Stimulated activated CD4-positive, alpha-beta T cell treated with anti-CD3 and anti-CD28 coated beads, Interleukin-2, amount 100 ng/mL, for 24 hours (primary cell): Measurements from ENCODE around the gene FSIP1.
"Not testable (repeated sequence)": the region's sequence is repeated elsewhere in the genome, so short reads cannot be mapped to it uniquely, and the experiment has no call there.

Source experiments
- DNase-seq, 2 donors: peaks; one replicate each; pipeline ENCODE4 v3.0.0-alpha.2; 2020

FSIP1 gene

DNA sequence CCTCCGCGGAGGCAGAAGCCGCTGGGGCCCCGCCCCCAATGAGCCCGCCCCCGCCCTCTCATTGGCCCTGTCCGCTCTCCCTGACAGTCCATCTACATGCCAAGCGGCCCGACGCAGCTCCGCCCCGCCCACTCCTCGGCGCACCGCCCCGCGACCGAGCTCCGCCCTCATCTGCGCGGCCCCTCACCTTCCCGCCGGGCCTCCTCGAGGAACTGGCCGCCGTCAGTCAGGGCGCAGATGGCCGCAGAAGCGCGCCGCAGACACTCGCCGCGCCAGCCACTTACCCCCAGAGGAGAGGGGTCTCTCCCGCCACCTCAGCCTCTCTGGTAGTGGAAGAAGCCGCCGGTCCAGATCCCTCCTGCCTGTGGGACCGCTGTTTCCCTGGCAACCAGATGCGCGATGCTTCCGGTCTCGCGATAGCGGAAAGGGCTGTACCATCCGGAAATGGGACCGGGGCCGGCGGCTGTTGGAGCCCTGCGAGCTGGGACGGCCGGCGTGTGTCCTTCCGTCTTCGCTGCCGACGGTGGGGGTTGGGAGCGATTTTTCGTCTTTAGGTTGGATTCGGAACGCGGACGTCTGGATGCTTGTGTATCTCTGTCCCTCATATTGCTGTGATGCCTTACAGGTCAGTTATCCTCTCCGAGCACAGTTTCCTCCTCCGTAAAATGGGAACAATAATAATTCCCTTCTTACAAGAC lies at the start of gene FSIP1:
TSS of gene FSIP1 (minus strand) at position 401 of the 698 bp plus-strand sequence. CDS start 6,317 bp downstream, outside the sequence.
- peak; percentile 95 to 97 for DNase-seq

DNA sequence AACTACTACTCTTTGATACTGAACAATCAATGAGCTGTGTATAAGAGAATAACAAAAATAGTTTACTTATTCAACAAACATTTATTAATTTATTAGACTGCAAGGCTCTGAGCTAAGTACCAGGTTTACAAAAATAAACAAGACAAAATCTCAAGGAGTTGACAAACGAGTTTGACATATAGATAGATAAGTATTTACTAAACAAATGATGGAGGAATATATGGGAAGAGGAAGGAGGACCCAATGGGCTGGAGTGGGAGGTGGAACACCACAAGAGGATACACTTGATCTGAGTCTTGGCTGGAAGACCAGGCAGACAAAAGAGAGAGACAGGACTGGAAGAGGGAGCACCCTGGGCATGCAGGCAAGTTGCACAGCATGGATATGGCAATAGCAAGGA lies 47.5 kb upstream of the FSIP1 start:
- no peak for DNase-seq

DNA sequence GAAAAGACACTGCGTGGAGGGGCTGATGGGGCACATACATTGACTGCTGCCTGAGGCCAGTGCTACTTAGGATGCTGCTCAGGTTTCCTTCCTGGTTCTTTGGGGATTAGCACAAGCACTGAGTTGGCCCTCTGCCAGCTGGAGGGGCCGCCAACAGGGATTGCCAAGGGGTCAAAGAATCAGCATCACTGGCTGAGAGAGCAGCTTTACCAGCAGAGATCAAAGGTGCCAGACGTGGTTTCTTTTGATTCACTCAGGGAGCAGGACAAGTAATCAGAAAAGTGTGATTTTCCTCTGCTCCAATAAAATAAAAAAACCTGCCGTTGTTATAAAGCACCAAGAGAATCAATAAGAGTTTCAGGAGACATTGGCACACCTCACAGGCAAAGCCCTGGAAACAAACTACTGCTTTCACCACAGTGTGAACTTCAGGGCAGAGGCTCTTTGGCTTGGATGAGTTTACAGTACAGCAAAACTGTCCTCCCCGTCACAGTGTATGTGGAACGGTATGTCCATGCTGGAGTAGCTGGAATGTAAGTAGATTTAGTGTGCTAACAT lies 45.8 kb upstream of the FSIP1 start:
- no peak for DNase-seq

GRCh38 chr15:39826975-39827374 lies 44.3 kb upstream of the FSIP1 start:
- no peak for DNase-seq

GRCh38 chr15:39823634-39824033 lies 41.0 kb upstream of the FSIP1 start:
- DNase-seq: no peak

GRCh38 chr15:39820050-39820602 lies 37.5 kb upstream of the FSIP1 start:
- no peak for DNase-seq

DNA sequence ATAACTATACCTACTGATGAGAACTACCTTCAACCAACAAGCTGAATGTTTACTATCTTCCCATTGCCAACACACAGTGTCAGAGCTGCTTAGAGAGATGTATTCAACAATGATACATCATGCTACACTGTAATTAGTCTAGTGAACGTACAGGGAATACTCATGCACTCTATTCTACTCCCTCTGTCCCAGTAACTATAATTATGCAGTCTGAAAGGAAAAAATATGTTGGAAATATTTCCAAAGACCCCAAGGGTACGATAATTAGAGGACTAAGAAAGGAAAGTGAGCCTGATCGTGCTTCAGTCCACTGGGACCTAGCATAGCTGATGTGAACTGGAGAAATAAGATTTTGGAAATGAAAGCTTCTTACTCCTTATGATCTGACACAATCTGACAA lies 36.9 kb upstream of the FSIP1 start:
- DNase-seq: no peak

GRCh38 chr15:39817892-39818291 lies 35.3 kb upstream of the FSIP1 start:
- no peak for DNase-seq

- no peak for DNase-seq
These were observed 31.8 kb upstream of the FSIP1 start for GRCh38 chr15:39814489-39814888.

- not testable (repeated sequence) for DNase-seq
These were observed 30.0 kb upstream of the FSIP1 start for GRCh38 chr15:39812651-39813050.

- no peak for DNase-seq
These were observed 26.3 kb upstream of the FSIP1 start for GRCh38 chr15:39808909-39809308.

GRCh38 chr15:39807791-39808190 lies 25.1 kb upstream of the FSIP1 start:
- DNase-seq: no peak

DNA sequence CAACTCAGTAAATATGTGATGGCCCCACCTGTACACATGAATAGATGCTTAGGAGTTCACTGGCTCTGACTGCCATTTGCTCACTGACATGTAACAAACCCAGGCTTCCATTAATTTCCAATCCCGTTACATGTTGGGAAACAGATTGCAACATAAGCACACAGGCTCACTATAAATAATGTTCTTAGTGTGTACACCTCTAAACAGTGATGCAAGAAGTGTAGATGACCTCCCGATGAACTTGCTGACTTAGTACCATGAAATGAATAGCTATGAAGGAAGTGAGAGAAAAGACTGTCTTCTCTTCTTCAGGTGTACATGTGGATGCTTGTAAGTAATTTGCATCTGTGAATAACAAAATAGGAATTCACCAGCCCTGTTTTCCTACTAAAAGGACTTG lies 21.4 kb upstream of the FSIP1 start:
- DNase-seq: no peak

DNA sequence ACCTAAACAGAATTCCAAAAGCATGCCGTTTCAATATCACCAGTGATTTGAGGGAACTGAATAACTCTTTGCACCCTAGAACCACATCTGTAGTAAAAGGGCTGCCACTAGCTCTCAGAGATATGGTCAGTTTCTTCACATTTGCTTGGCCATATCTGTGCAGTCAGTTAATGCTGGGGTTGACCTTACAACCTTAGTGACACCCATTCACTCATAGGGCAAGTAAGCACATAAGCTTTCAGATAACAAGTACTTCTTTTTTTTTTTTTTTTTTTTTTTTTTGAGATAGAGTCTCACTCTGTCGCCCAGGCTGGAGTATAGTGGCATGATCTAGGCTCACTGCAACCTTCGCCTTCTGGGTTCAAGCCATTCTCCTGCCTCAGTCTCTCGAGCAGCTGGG lies 20.4 kb upstream of the FSIP1 start:
- no peak for DNase-seq

DNA sequence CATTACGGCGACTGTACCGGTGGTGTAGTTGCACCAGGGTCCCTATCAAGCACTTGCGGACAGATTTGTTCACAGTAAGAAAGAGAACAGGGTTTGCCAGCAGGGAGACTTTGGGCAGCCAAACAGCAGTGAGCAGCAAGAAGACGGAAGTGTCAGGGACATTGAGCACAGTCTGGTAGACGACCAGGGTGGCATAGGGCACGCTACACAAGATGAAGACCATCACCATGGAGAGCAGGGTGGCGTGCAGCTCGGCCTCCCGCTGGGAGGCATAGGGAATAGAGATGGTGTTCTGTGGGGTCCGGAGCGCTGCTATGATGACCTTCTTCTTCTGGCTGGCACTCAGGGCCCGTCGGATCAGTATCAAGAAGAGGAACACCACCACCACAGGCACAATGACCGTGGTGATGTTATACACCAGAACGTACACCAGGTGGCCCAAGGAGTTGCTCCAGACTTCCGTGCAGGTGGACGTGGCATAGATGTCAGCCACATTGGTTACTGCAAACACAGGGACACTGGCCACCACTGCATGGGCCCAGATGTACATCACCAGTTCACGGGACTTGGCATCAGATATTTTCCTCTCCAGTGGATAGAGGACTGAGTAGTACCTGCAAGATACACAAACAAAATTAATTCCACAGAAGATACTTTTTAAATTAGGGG lies 19.1 kb upstream of the FSIP1 start:
- peak in 1 of 2 donors; percentile 30 for DNase-seq

DNA sequence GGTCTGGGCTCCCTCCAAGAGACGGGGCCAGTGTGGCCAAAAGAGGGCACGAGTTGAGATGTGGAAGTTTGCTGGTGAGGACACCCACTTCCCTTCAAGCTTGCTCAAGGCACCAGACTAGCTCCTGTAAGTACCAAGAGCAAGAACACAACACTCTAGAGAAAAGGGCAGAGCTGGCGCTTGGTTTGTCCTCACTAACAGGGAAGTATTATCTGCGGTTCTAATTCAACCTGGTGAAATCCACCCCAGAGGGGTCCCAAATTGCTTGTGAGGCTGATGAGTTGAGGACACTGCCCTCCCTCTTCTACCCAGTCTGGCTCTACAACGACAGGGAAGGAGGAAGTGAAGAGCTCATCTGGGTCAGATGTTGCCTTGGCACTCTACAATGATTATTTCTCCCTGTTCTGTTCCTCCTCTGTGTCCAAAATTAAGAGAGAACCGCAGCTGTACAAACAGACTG lies 16.9 kb upstream of the FSIP1 start:
- no peak for DNase-seq

- no peak for DNase-seq
These were observed 15.7 kb upstream of the FSIP1 start for GRCh38 chr15:39798382-39798781.

GRCh38 chr15:39797407-39797806 lies 14.8 kb upstream of the FSIP1 start:
- no peak for DNase-seq

- no peak for DNase-seq
These were observed 14.0 kb upstream of the FSIP1 start for GRCh38 chr15:39796601-39797000.

GRCh38 chr15:39795486-39795885 lies 12.8 kb upstream of the FSIP1 start:
- no peak for DNase-seq

DNA sequence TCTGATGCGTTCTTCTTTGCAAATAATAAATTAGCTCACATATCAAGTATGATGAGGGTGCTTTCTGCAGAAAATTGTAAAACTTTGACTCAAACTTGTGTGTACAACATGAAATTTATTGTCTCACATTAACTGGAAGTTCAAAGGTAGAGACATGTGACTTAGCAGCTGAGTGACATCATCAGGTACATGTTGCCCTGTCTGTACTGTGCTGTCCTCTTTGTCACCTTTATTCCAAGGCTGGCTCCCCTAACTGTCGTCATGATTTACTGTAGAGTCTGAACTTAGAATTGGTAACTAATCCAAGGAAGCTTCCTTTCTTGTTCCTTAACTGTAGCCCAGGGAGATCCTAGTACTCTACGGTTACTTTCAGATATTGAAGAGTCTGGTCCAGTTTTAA lies 12.3 kb upstream of the FSIP1 start:
- no peak for DNase-seq

DNA sequence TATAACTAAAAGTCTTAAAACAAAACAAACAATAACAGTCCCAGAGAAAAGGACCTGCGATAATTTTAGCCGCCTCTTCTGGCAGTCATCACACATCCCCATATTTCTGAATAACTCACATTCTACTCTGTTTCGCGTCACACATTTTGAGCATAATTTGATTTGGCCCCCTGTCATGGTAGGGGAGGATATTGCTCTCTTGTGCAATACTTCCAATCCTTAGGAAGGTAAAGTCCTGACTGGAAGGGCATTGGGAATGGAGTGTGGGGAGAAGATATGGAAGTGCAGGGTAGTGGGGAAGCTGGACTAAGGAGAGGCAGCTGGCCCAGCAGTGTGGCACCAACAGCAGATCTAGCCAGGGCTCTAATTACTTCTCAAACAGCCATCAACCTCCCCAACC lies 11.3 kb upstream of the FSIP1 start:
- no peak for DNase-seq

DNA sequence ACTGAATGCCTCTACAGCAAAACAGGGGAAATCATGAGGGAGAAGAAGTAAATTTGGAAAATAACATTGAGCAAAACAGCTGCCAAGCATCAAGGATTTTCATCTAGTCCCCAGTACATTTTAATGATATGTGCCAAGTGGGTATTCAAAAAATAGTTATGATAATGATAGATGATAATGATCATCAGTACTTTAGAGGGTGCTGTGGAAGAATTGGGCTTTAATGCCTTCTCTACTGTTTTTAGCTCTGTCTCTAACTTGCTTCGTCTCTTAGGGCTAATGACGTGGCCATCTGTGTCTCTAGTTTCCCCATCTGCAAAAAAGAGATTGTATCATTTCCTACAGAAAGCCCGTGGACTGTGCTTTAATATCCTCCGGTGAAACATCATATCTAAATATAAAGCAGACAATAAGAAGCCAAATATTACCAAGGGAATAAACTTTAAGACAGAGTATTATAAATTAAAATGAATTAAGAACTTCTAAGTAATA lies 10.2 kb upstream of the FSIP1 start:
- no peak for DNase-seq
